LNCAP (cell line): Measurements from ENCODE around the gene MUC5B.

ENCODE experiments used
- TF ChIP-seq, protein P1 (sequence below): fragments of 450-650 bp; IDR thresholded peaks from 2 replicates; pipeline ENCODE4 v1.5.1; 2017; ENCODE audit warnings: mild to moderate bottlenecking

MUC5B gene

DNA sequence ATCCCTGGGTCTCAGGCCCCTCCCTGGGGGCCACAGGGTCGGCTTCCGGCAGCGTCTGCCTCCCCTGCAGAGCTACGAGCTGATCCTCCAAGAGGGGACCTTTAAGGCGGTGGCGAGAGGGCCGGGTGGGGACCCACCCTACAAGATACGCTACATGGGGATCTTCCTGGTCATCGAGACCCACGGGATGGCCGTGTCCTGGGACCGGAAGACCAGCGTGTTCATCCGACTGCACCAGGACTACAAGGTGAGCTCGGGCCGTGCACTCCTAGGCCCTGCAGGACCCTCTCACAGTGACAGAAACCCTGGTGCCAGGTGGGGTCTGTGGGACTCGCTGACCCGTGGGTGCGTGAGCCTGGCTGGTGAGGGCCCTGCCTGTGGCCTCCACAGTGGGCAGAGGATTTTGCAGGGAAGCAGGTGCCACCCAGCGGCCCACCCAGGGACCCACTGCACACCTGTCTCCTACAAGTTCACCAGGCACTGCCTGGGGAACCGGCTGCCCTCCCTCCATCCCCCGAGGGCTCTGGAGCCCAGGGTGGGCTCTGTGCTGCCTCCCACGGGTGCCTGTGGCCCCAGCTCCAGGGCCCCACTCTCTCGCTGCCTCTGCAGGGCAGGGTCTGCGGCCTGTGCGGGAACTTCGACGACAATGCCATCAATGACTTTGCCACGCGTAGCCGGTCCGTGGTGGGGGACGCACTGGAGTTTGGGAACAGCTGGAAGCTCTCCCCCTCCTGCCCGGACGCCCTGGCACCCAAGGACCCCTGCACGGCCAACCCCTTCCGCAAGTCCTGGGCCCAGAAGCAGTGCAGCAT, 13.7 kb downstream of the MUC5B start:
- TF ChIP-seq, protein P1, sequence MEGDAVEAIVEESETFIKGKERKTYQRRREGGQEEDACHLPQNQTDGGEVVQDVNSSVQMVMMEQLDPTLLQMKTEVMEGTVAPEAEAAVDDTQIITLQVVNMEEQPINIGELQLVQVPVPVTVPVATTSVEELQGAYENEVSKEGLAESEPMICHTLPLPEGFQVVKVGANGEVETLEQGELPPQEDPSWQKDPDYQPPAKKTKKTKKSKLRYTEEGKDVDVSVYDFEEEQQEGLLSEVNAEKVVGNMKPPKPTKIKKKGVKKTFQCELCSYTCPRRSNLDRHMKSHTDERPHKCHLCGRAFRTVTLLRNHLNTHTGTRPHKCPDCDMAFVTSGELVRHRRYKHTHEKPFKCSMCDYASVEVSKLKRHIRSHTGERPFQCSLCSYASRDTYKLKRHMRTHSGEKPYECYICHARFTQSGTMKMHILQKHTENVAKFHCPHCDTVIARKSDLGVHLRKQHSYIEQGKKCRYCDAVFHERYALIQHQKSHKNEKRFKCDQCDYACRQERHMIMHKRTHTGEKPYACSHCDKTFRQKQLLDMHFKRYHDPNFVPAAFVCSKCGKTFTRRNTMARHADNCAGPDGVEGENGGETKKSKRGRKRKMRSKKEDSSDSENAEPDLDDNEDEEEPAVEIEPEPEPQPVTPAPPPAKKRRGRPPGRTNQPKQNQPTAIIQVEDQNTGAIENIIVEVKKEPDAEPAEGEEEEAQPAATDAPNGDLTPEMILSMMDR = no peak

DNA sequence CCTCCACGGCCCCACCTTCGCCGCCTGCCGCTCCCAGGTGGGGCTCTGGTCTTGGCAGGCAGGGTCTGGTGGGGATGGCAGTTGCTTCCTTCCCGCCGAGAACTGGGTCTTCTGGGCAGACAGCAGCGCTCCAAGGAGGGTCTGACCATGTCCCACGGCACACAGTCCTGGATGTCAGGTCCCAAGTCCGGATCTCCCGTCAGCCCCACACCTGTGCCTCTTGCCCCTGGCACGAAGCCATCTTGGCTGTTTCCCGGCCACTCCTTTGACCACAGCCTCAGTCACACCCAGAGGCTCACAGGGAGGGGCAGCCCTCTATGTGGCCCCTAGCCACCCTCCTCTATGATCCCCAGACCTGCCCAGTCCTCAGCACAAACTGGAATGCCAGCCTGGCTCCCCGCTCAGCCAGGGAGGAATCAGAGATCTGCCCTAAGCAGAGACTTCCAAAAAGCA, 14.3 kb downstream of the MUC5B start:
- TF ChIP-seq, protein P1 = no peak

DNA sequence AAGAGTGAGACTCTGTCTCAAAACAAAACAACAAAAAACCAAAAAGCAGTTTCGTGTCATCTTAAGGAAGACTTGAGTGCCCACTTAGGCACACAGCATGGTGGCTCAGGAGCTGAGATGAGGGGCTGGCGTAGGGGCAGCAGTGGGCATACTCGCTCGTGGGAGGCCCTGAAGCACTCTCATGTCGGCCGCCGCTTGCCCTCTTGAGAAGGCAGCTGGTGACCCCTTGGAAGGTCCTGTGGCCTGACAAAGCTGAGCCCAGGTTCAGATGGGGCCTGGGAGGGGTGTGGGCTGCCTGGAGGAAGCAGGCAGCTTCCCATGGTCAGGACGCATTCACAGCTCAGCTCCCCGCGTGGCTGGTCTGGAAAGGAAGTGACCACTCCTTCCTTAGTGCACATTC, 15.0 kb downstream of the MUC5B start:
- TF ChIP-seq, protein P1 = no peak

DNA sequence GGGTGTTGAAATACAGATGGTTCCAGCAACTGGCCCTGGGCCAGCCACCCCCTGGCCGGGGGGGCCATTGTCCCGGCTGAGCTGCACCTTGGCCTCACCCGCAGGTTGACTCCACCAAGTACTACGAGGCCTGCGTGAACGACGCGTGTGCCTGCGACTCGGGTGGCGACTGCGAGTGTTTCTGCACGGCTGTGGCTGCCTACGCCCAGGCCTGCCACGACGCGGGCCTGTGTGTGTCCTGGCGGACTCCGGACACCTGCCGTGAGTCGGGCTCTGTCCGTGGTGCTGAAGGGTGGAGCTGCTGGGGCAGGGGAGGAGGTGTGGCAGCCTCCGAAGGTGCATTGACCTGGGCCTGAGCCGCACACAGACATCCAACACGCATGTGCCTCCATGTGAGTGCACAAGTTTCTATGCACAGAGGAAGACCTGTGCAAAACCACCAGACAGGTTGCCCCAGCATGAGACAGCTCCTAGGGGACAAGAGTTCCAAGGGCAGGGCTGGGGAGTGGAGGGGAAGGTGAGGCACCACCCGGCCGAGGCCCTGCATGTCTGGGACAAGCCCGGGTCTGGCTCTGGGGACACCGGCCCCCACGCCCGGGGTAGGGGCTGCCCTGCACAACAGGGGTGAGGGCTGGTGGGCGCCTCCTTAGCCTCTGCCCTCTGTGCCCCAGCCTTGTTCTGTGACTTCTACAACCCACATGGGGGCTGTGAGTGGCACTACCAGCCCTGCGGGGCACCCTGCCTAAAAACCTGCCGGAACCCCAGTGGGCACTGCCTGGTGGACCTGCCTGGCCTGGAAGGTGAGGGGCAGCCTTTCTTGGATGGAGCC, 16.1 kb downstream of the MUC5B start:
- TF ChIP-seq, protein P1 = no peak

DNA sequence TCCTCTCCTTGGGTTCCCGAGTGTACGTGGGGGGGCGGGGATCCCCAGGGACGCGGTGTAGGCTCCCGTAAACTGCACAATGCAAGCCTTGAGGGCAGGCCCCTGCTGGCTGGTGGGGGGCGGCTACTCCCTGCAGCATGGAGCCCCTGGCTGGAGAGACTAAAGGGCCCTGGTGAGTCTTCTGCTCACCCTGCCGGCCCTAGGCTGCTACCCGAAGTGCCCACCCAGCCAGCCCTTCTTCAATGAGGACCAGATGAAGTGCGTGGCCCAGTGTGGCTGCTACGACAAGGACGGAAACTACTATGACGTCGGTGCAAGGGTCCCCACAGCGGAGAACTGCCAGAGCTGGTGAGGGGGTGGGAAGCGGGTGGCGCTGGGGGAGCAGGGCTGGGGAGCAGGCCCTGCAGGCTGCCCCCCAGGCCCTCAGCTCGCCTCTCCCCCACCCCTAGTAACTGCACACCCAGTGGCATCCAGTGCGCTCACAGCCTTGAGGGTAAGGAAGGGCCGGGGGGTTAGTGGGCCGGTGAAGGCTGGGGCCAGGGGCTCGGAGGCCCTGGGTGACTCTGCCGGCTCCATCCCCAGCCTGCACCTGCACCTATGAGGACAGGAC, 16.8 kb downstream of the MUC5B start:
- TF ChIP-seq, protein P1 = no peak

DNA sequence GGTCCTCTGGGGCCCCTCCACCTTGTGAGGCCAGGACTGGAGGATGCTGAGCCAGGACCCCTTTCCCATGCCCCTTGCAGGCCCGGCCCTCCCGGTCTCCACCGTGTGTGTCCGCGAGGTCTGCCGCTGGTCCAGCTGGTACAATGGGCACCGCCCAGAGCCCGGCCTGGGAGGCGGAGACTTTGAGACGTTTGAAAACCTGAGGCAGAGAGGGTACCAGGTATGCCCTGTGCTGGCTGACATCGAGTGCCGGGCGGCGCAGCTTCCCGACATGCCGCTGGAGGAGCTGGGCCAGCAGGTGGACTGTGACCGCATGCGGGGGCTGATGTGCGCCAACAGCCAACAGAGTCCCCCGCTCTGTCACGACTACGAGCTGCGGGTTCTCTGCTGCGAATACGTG, 17.9 kb downstream of the MUC5B start:
- TF ChIP-seq, protein P1 = no peak

DNA sequence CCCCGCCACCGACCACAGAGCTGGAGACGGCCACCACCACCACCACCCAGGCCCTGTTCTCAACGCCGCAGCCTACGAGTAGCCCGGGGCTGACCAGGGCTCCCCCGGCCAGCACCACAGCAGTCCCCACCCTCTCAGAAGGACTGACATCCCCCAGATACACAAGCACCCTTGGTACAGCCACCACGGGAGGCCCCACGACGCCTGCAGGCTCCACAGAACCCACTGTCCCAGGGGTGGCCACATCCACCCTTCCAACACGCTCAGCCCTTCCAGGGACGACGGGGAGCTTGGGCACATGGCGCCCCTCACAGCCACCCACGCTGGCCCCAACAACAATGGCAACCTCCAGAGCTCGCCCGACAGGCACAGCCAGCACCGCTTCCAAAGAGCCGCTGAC, 18.8 kb downstream of the MUC5B start:
- TF ChIP-seq, protein P1 = no peak
